HepG2 (cell line): ENCODE results near the gene ZBTB46. TPM values are rescaled to one million over a fixed set of nuclear protein-coding genes. Genes with fewer than 3 reads are reported as not detected.

Experiments used
- ATAC-seq: fragments of 200-7000 bp; cut with Tn5 transposase; 3 replicates; pipeline ENCODE4 v1.9.1; 2020; ENCODE audit warnings: mild to moderate bottlenecking, moderate library complexity
- BruUV-seq: library from RNA; stranded (reverse); fragments of 400-500 nt; replicated peaks from 2 replicates; lab custom pipeline; 2021; lab: Mats Ljungman, UMichigan
- CTCF ChIA-PET: fragments of 300-600 bp; formaldehyde crosslinking; extraction: SDS; loops from one replicate; lab custom pipeline; 2021; ENCODE audit warnings: low total read pairs, inconsistent platforms, low intra/inter-chr PET ratio; lab: Yijun Ruan, JAX
- POLR2A ChIA-PET: fragments of 350-600 bp; sonication (Branson Sonifier 250); formaldehyde crosslinking; loops from one replicate; lab custom pipeline; 2020; ENCODE audit warnings: antibody characterized with exemption, inconsistent platforms; lab: Yijun Ruan, JAX
- DNase-seq: peaks from one replicate; pipeline ENCODE4 v3.0.0-alpha.2; 2015; ENCODE audit warnings: low spot score
- FAIRE-seq: peaks from 3 replicates; lab custom pipeline; 2011; peaks lifted over from hg19 to GRCh38; lab: Jason Lieb, UNC
- H2AFZ ChIP-seq: one replicate; pipeline ENCODE4 v1.6.1; 2011; ENCODE audit warnings: low read length, inconsistent platforms
- H3K27ac ChIP-seq: fragments of 300-600 bp; 3 replicates; pipeline ENCODE4 v1.8.0; 2011; ENCODE audit warnings: mixed run types, mild to moderate bottlenecking, mixed read lengths, low read length, inconsistent platforms; ENCODE audit not compliant: insufficient read depth; ENCODE audit errors: extremely low read length
- H3K27me3 ChIP-seq, 2 experiments: fragments of 200-600 bp in 1 of 2; 2 replicates in 1 of 2; 3 replicates in 1 of 2; pipeline versions ENCODE4 v1.6.0 to v1.8.0; 2011; ENCODE audit warnings: low read length in 2 of 2, mild to moderate bottlenecking in 2 of 2, moderate library complexity in 2 of 2, inconsistent platforms in 1 of 2; ENCODE audit not compliant: insufficient read depth in 2 of 2, control insufficient read depth in 1 of 2
- H3K36me3 ChIP-seq, 2 experiments: fragments of 200-600 bp in 1 of 2; replicated peaks in 1 of 2; 2 replicates in 1 of 2; 3 replicates in 1 of 2; pipeline versions ENCODE4 v1.5.1 to v1.8.0; 2011; ENCODE audit warnings: low read length in 2 of 2, inconsistent platforms in 1 of 2; ENCODE audit not compliant: insufficient read depth in 2 of 2, control insufficient read depth in 1 of 2
- H3K4me1 ChIP-seq: 2 replicates; pipeline ENCODE4 v1.5.1; 2012; ENCODE audit warnings: low read length, inconsistent platforms; ENCODE audit not compliant: insufficient read depth
- H3K4me2 ChIP-seq: 2 replicates; pipeline ENCODE4 v1.6.0; 2011; ENCODE audit warnings: low read depth, low read length, inconsistent platforms
- H3K4me3 ChIP-seq, 3 experiments: fragments of 200-600 bp in 1 of 3; sonication (generic), shearing (Covaris generic) in 1 of 3; replicated peaks in 1 of 3; 2 replicates each; pipeline ENCODE4 v1.5.1; 2011 to 2016; ENCODE audit warnings: low read length in 3 of 3, inconsistent platforms in 2 of 3, low read depth in 2 of 3, mild to moderate bottlenecking in 2 of 3, control low read depth in 1 of 3, mixed read lengths in 1 of 3; ENCODE audit not compliant: insufficient read depth in 1 of 3
- H3K79me2 ChIP-seq: one replicate; pipeline ENCODE4 v1.6.1; 2011; ENCODE audit warnings: low read length, inconsistent platforms; ENCODE audit not compliant: insufficient read depth
- H3K9ac ChIP-seq: 2 replicates; pipeline ENCODE4 v1.6.0; 2011; ENCODE audit warnings: mild to moderate bottlenecking, low read depth, low read length, inconsistent platforms; ENCODE audit not compliant: insufficient read depth
- H3K9me3 ChIP-seq: 2 replicates; pipeline ENCODE4 v1.5.1; 2012; ENCODE audit warnings: mild to moderate bottlenecking, low read length
- H4K20me1 ChIP-seq: 2 replicates; pipeline ENCODE4 v1.6.0; 2011; ENCODE audit warnings: inconsistent platforms, mild to moderate bottlenecking, low read length, moderate library complexity; ENCODE audit not compliant: insufficient read depth
- FOXJ3 ChIP-seq: sonication (generic); formaldehyde crosslinking; IDR thresholded peaks from 2 replicates; pipeline ENCODE4 v1.4.0; 2020; ENCODE audit warnings: missing genetic modification reagents, mild to moderate bottlenecking, borderline replicate concordance
- GLMP ChIP-seq: sonication (generic); formaldehyde crosslinking; IDR thresholded peaks from 2 replicates; pipeline ENCODE4 v1.9.0; 2021; ENCODE audit warnings: missing genetic modification reagents, mild to moderate bottlenecking, borderline replicate concordance
- HMG20A ChIP-seq: IDR thresholded peaks from 2 replicates; pipeline ENCODE4 v1.6.1; 2016; ENCODE audit warnings: borderline replicate concordance
- KLF6 ChIP-seq: IDR thresholded peaks from 2 replicates; pipeline ENCODE4 v1.8.0; 2016; ENCODE audit warnings: missing biosample characterization, missing genetic modification reagents
- LCORL ChIP-seq, 2 experiments: fragments of 450-650 bp in 1 of 2; sonication (generic) in 1 of 2; formaldehyde crosslinking in 1 of 2; IDR thresholded peaks; 2 replicates each; pipeline versions ENCODE4 v1.5.0 to v1.6.1; 2017 to 2020; ENCODE audit warnings: antibody characterized with exemption in 1 of 2, missing genetic modification reagents in 1 of 2
- MED1 ChIP-seq: sonication (generic); formaldehyde crosslinking; IDR thresholded peaks from 2 replicates; pipeline ENCODE4 v1.4.0; 2020; ENCODE audit warnings: missing genetic modification reagents
- PREB ChIP-seq: sonication (generic); formaldehyde crosslinking; IDR thresholded peaks from 2 replicates; pipeline ENCODE4 v1.4.0; 2020; ENCODE audit warnings: missing genetic modification reagents
- RERE ChIP-seq: IDR thresholded peaks from 2 replicates; pipeline ENCODE4 v1.6.1; 2016; ENCODE audit warnings: low read depth, missing genetic modification reagents, missing compliant biosample characterization
- SP4 ChIP-seq: sonication (generic); formaldehyde crosslinking; IDR thresholded peaks from 2 replicates; pipeline ENCODE4 v1.8.1; 2023; ENCODE audit warnings: mild to moderate bottlenecking, missing genetic modification reagents
- ZNF124 ChIP-seq: sonication (generic); formaldehyde crosslinking; IDR thresholded peaks from 2 replicates; pipeline ENCODE4 v1.4.0; 2020; ENCODE audit warnings: missing genetic modification reagents
- ZNF296 ChIP-seq: sonication (generic); formaldehyde crosslinking; conservative IDR thresholded peaks from 2 replicates; pipeline ENCODE4 v1.5.0; 2020; ENCODE audit warnings: mild to moderate bottlenecking, missing genetic modification reagents
- ZNF501 ChIP-seq: sonication (generic); formaldehyde crosslinking; IDR thresholded peaks from 2 replicates; pipeline ENCODE4 v1.5.1; 2020; ENCODE audit warnings: mild to moderate bottlenecking, moderate library complexity, missing genetic modification reagents
- ZNF749 ChIP-seq: sonication (generic); formaldehyde crosslinking; IDR thresholded peaks from 2 replicates; pipeline ENCODE4 v1.8.0; 2022; ENCODE audit warnings: mild to moderate bottlenecking, missing genetic modification reagents, moderate library complexity, borderline replicate concordance
- WGBS: methylation state at CpG from one replicate; pipeline ENCODE4 v1.1.6; 2017; ENCODE audit warnings: low lambda C conversion rate; 5-methylcytosine and 5-hydroxymethylcytosine counted together
- in situ Hi-C: cut with HindIII; loops from 2 replicates; pipeline ENCODE4 v1.10.0; 2017; ENCODE audit warnings: low pct_unique_long_range_greater_than_20kb; ENCODE audit not compliant: extremely low pct_ligation_motif_present
- intact Hi-C: fragments of 100-400 bp; cut with micrococcal nuclease; formaldehyde crosslinking; loops from one replicate; pipeline ENCODE4 v1.10.0; 2022; ENCODE audit not compliant: unreplicated experiment
- polyA plus RNA-seq, 8 experiments: library from polyadenylated mRNA; depleted of rRNA in 3 of 8; stranded (reverse) in 7 of 8; unstranded in 1 of 8; fragments of >200 nt; fragmentation: Illumina TruSeq in 4 of 8; extraction: Trizol in 4 of 8; gene quantifications; 2 replicates each; pipeline versions ENCODE4 v1.2.1 to v1.2.3, GENCODE V29; 2011 to 2016; ENCODE audit warnings: low read depth in 4 of 8, missing spikeins in 1 of 8, mixed read lengths in 1 of 8; ENCODE audit not compliant: insufficient read depth in 1 of 8
- total RNA-seq, 5 experiments: library from RNA; depleted of rRNA; stranded (reverse); fragments of >200 nt; fragmentation: Illumina TruSeq; extraction: Trizol; gene quantifications; 2 replicates each; pipeline ENCODE4 v1.2.3, GENCODE V29; 2016; ENCODE audit warnings: low read depth in 1 of 5

ZBTB46 gene
- total and polyA plus RNA-seq, 2 of the 13 experiments (the other 11 are each of a cell fraction or from before 2014, with no cell fraction given): 1.6 to 13.5 TPM

- no peaks in the 10 kb centered on the region for H3K36me3 ChIP-seq
- FAIRE-seq (no peak), ATAC-seq (no peak), DNase-seq (no peak)
- ChIA-PET CTCF (no interaction called here), POLR2A (interaction anchor here (2.1 kb wide), 1 partner anchor 12 kb away, joined by 6 read pairs; no protein-coding TSS in a partner anchor)
- in situ Hi-C loops: no loop called here
- BruUV-seq: no TSS peak
- WGBS: 36% methylated on average over 9 of the region's 9 CpGs
- H3K27me3 ChIP-seq: peaks cover 19 to 64% of the 10 kb centered on the region in 2 experiments
- H3K4me1 ChIP-seq: peaks cover 50% of the 10 kb centered on the region
- no peak overlapping the region for H3K4me2 ChIP-seq
- no peaks in the 10 kb centered on the region for H4K20me1 ChIP-seq
- no peak overlapping the region for H3K9ac ChIP-seq
- no peak overlapping the region for H3K4me3 ChIP-seq
- intact Hi-C loops: no loop called here
- H3K9me3 ChIP-seq: no peaks in the 10 kb centered on the region
- H3K27ac ChIP-seq: no peak overlapping the region
- TF ChIP-seq MED1 (CRISPR knock-in tag): no peak
- no peak for TF ChIP-seq FOXJ3 (CRISPR knock-in tag)
- no peak for TF ChIP-seq ZNF296 (CRISPR knock-in tag)
- no peak for TF ChIP-seq RERE (CRISPR knock-in tag)
- TF ChIP-seq KLF6 (CRISPR knock-in tag): no peak
- TF ChIP-seq GLMP (CRISPR knock-in tag): no peak
- TF ChIP-seq ZNF501 (CRISPR knock-in tag): no peak
- no peak for TF ChIP-seq ZNF124
- TF ChIP-seq SP4 (CRISPR knock-in tag): no peak
- no peak for TF ChIP-seq PREB (CRISPR knock-in tag)
- no peak for TF ChIP-seq HMG20A (CRISPR knock-in tag)
- no peak for TF ChIP-seq ZNF749 (CRISPR knock-in tag)
- TF ChIP-seq LCORL (IDR thresholded peaks at IDR 0.05): no peak
- TF ChIP-seq LCORL (CRISPR knock-in tag; IDR thresholded peaks at IDR 0.05): no peak
- H3K79me2 ChIP-seq: no peaks in the 10 kb centered on the region
- H2AFZ ChIP-seq: no peak overlapping the region
These were observed 11.2 kb upstream of the ZBTB46 start for GRCh38 chr20:63842258-63842657.
